ENCODE results near the gene MYO3B. TPM values are rescaled to one million over a fixed set of nuclear protein-coding genes. Genes with fewer than 3 reads are reported as not detected.

Gene MYO3B
- total RNA-seq, 2 experiments from 2014 or later = not detected

DNA sequence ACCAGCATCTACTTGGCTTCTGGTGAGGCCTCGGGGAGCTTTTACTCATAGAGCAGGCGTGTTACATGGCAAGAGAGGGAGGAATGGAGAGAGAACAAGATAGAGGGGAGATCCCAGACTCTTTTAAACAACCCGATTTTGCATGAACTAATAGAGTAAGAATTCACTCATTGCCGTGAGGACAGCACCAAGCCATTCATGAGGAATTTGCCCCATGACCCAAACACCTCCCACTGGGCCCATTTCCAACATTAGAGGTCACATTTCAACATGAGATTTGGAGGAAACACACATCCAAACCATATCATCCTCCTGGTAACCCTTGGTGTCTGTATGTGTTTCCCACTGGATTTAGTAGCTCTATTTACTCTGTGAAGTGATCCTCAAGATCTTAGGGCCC lies 287.3 kb downstream of the MYO3B start:
- Histone ChIP-seq H3K9me2 (ENCODE audit: insufficient read depth, low read length) (no peaks in the 10 kb centered on the region; the same call in 1 of the 2 replicates), H4K20me1 (ENCODE audit: insufficient read depth, low read length) (no peaks in the 10 kb centered on the region), H2AFZ (ENCODE audit: low read length) (no peak overlapping the region), H3K27ac (ENCODE audit: low read depth, low read length, poor library complexity, severe bottlenecking) (no peak overlapping the region), H3K4me2 (ENCODE audit: low read length) (no peak overlapping the region), H3K36me3 (ENCODE audit: insufficient read depth, low read length) (no peaks in the 10 kb centered on the region), H3K9me3 (ENCODE audit: low read length) (no peaks in the 10 kb centered on the region), H3K4me3 (ENCODE audit: low read depth, low read length, poor library complexity, severe bottlenecking) (no peak overlapping the region), H3K79me2 (ENCODE audit: insufficient read depth, low read depth, low read length) (no peaks in the 10 kb centered on the region), H3K4me1 (ENCODE audit: insufficient read depth, low read length, poor library complexity, severe bottlenecking) (no peaks in the 10 kb centered on the region)
- no peak for DNase-seq (ENCODE audit: low spot score)
- TF ChIP-seq, protein P1, sequence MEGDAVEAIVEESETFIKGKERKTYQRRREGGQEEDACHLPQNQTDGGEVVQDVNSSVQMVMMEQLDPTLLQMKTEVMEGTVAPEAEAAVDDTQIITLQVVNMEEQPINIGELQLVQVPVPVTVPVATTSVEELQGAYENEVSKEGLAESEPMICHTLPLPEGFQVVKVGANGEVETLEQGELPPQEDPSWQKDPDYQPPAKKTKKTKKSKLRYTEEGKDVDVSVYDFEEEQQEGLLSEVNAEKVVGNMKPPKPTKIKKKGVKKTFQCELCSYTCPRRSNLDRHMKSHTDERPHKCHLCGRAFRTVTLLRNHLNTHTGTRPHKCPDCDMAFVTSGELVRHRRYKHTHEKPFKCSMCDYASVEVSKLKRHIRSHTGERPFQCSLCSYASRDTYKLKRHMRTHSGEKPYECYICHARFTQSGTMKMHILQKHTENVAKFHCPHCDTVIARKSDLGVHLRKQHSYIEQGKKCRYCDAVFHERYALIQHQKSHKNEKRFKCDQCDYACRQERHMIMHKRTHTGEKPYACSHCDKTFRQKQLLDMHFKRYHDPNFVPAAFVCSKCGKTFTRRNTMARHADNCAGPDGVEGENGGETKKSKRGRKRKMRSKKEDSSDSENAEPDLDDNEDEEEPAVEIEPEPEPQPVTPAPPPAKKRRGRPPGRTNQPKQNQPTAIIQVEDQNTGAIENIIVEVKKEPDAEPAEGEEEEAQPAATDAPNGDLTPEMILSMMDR (conservative IDR thresholded peaks at IDR 0.05; ENCODE audit: low read length) = no peak
- TF ChIP-seq EZH2phosphoT487 (IDR thresholded peaks at IDR 0.05; ENCODE audit: borderline replicate concordance, low read depth, low read length) = no peak
- BruUV-seq (replicated peaks) = no TSS peak
- intact Hi-C loops (cut with micrococcal nuclease; ENCODE audit: unreplicated experiment) = no loop called here
- POLR2A ChIA-PET = no interaction called here
- CTCF ChIA-PET (ENCODE audit: unreplicated experiment) = no interaction called here

DNA sequence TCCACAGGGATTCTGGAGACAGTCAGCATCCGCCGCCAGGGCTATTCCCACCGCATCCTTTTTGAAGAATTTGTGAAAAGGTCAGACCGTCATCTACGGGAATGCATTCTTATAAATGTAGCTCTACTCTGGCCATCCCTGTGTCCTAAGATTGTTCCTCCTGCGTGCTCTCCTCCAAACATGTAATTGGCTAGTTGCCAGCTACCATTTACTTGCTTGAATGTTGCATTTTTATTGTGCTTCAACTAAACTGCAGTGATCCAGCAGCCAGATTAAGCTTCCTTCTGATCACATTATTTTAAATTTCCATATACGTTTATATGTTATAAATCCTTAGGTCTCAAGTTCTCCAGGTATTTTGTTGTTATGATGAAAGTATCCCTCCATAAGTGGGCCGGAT lies 288.7 kb downstream of the MYO3B start:
- H3K4me1 ChIP-seq (ENCODE audit: insufficient read depth, low read length, poor library complexity, severe bottlenecking) = no peaks in the 10 kb centered on the region

More for the DNA sequence above, 288.7 kb downstream of the MYO3B start:
- Histone ChIP-seq H2AFZ (ENCODE audit: low read length) (no peak overlapping the region), H3K79me2 (ENCODE audit: insufficient read depth, low read depth, low read length) (no peaks in the 10 kb centered on the region), H3K9me2 (ENCODE audit: insufficient read depth, low read length) (no peaks in the 10 kb centered on the region; the same call in 1 of the 2 replicates), H3K36me3 (ENCODE audit: insufficient read depth, low read length) (no peaks in the 10 kb centered on the region), H4K20me1 (ENCODE audit: insufficient read depth, low read length) (no peaks in the 10 kb centered on the region), H3K4me3 (ENCODE audit: low read depth, low read length, poor library complexity, severe bottlenecking) (no peak overlapping the region), H3K27ac (ENCODE audit: low read depth, low read length, poor library complexity, severe bottlenecking) (no peak overlapping the region), H3K4me2 (ENCODE audit: low read length) (no peak overlapping the region), H3K9me3 (ENCODE audit: low read length) (no peaks in the 10 kb centered on the region)
- intact Hi-C loops (cut with micrococcal nuclease; ENCODE audit: unreplicated experiment) = no loop called here
- no peak for DNase-seq (ENCODE audit: low spot score)
- POLR2A ChIA-PET = no interaction called here
- no TSS peak for BruUV-seq (replicated peaks)
- TF ChIP-seq EZH2phosphoT487 (IDR thresholded peaks at IDR 0.05; ENCODE audit: borderline replicate concordance, low read depth, low read length) = no peak
- TF ChIP-seq, protein P1 (conservative IDR thresholded peaks at IDR 0.05; ENCODE audit: low read length) = no peak
- CTCF ChIA-PET (ENCODE audit: unreplicated experiment) = no interaction called here
